ENCODE measurements around the gene YKT6.
A peak's percentile ranks its signal among the peaks of the same experiment; 100 is the strongest.

Gene YKT6

DNA sequence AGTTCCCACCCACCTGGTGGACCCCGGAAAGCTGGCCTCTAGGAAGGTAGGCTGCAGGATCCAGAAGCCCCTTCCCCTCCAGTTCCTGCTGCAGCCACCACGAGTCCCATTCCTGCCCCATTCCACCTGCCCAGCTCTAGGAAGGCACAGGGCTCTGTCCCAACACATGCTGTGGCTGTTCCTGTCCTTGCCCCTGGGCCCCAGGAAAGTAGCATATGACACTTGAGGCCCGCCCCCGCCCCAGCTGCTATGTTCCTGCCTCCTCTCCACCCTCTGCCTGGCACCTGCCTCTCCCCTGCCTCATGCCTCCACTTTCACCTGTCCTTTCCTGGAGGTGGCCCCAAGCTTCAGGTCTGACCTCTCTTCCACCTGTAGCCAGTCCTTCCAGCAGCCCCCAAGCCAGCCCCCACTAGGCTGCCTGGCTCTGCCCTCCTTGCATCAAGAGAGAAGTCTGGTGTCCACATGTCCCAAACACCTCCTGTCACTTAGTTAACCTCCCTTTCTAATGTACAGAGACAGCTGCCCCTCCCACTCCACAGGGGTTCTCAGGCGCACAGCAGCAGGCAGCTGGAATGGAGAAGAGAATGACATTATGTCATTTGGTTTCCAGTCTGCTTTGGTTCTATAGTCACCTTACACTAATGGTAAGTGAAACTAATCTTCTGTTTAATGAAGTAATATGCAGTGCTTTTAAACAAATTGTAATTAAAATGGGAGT is 22.7 kb downstream of the YKT6 start:
- H2AFZ ChIP-seq (ENCODE audit: low read depth, low read length): no peak overlapping the region
- H3K79me2 ChIP-seq (ENCODE audit: insufficient read depth, low read length): no peaks in the 10 kb centered on the region
- no peaks in the 10 kb centered on the region for H3K27me3 ChIP-seq (ENCODE audit: insufficient read depth, low read length, poor library complexity)
- H4K20me1 ChIP-seq (ENCODE audit: insufficient read depth, low read length): no peaks in the 10 kb centered on the region
- DNase-seq: no peak
- no peak overlapping the region for H3K4me3 ChIP-seq (ENCODE audit: low read depth in 1 of 2, low read length in 2 of 2)
- no peak overlapping the region for H3K27ac ChIP-seq (ENCODE audit: low read length)
- H3K9me3 ChIP-seq (ENCODE audit: insufficient read depth, low read length, severe bottlenecking): no peaks in the 10 kb centered on the region
- no peaks in the 10 kb centered on the region for H3K36me3 ChIP-seq (ENCODE audit: insufficient read depth, low read length)
- H3K9ac ChIP-seq (ENCODE audit: low read depth, low read length): no peak overlapping the region
- peak; percentile 27; the same call in 1 of the 3 replicates for ATAC-seq (ENCODE audit: insufficient read depth, low read depth)
- no peaks in the 10 kb centered on the region for H3K4me1 ChIP-seq (ENCODE audit: insufficient read depth, low read length)
- TF ChIP-seq EZH2 (IDR thresholded peaks at IDR 0.05; ENCODE audit: borderline replicate concordance, low read depth, low read length, severe bottlenecking): no peak
- TF ChIP-seq, protein P1, sequence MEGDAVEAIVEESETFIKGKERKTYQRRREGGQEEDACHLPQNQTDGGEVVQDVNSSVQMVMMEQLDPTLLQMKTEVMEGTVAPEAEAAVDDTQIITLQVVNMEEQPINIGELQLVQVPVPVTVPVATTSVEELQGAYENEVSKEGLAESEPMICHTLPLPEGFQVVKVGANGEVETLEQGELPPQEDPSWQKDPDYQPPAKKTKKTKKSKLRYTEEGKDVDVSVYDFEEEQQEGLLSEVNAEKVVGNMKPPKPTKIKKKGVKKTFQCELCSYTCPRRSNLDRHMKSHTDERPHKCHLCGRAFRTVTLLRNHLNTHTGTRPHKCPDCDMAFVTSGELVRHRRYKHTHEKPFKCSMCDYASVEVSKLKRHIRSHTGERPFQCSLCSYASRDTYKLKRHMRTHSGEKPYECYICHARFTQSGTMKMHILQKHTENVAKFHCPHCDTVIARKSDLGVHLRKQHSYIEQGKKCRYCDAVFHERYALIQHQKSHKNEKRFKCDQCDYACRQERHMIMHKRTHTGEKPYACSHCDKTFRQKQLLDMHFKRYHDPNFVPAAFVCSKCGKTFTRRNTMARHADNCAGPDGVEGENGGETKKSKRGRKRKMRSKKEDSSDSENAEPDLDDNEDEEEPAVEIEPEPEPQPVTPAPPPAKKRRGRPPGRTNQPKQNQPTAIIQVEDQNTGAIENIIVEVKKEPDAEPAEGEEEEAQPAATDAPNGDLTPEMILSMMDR (IDR thresholded peaks at IDR 0.05; ENCODE audit: borderline replicate concordance, extremely low read depth, low read length, poor library complexity, severe bottlenecking): no peak
- no peak overlapping the region for H3K4me2 ChIP-seq (ENCODE audit: insufficient read depth, low read length)

- DNase-seq (no peak), ATAC-seq (ENCODE audit: insufficient read depth, low read depth) (no peak)
- no peaks in the 10 kb centered on the region for H3K36me3 ChIP-seq (ENCODE audit: insufficient read depth, low read length)
- H4K20me1 ChIP-seq (ENCODE audit: insufficient read depth, low read length): no peaks in the 10 kb centered on the region
- H2AFZ ChIP-seq (ENCODE audit: low read depth, low read length): no peak overlapping the region
- H3K9me3 ChIP-seq (ENCODE audit: insufficient read depth, low read length, severe bottlenecking): no peaks in the 10 kb centered on the region
- H3K79me2 ChIP-seq (ENCODE audit: insufficient read depth, low read length): no peaks in the 10 kb centered on the region
- TF ChIP-seq EZH2 (IDR thresholded peaks at IDR 0.05; ENCODE audit: borderline replicate concordance, low read depth, low read length, severe bottlenecking): no peak
- TF ChIP-seq, protein P1 (IDR thresholded peaks at IDR 0.05; ENCODE audit: borderline replicate concordance, extremely low read depth, low read length, poor library complexity, severe bottlenecking): no peak
- no peak overlapping the region for H3K4me2 ChIP-seq (ENCODE audit: insufficient read depth, low read length)
- H3K27ac ChIP-seq (ENCODE audit: low read length): no peak overlapping the region
- H3K4me1 ChIP-seq (ENCODE audit: insufficient read depth, low read length): no peaks in the 10 kb centered on the region
- no peak overlapping the region for H3K9ac ChIP-seq (ENCODE audit: low read depth, low read length)
- H3K27me3 ChIP-seq (ENCODE audit: insufficient read depth, low read length, poor library complexity): no peaks in the 10 kb centered on the region
- H3K4me3 ChIP-seq (ENCODE audit: low read depth in 1 of 2, low read length in 2 of 2): no peak overlapping the region
These were observed 23.5 kb downstream of the YKT6 start for GRCh38 chr7:44224080-44224973.

GRCh38 chr7:44224974-44225565 is 24.3 kb downstream of the YKT6 start:
- Histone ChIP-seq H3K4me2 (ENCODE audit: insufficient read depth, low read length) (no peak overlapping the region), H3K9ac (ENCODE audit: low read depth, low read length) (no peak overlapping the region), H3K79me2 (ENCODE audit: insufficient read depth, low read length) (no peaks in the 10 kb centered on the region), H3K4me3 (ENCODE audit: low read depth in 1 of 2, low read length in 2 of 2) (no peak overlapping the region), H3K36me3 (ENCODE audit: insufficient read depth, low read length) (no peaks in the 10 kb centered on the region), H3K27me3 (ENCODE audit: insufficient read depth, low read length, poor library complexity) (no peaks in the 10 kb centered on the region), H2AFZ (ENCODE audit: low read depth, low read length) (no peak overlapping the region), H3K4me1 (ENCODE audit: insufficient read depth, low read length) (no peaks in the 10 kb centered on the region), H3K9me3 (ENCODE audit: insufficient read depth, low read length, severe bottlenecking) (no peaks in the 10 kb centered on the region), H3K27ac (ENCODE audit: low read length) (no peak overlapping the region), H4K20me1 (ENCODE audit: insufficient read depth, low read length) (no peaks in the 10 kb centered on the region)
- no peak for DNase-seq
- ATAC-seq (ENCODE audit: insufficient read depth, low read depth): no peak
- TF ChIP-seq, protein P1 (IDR thresholded peaks at IDR 0.05; ENCODE audit: borderline replicate concordance, extremely low read depth, low read length, poor library complexity, severe bottlenecking): no peak

Data from DND-41 (cell line).